ENCODE measurements around the gene DRG1. TPM values are rescaled to one million over a fixed set of nuclear protein-coding genes. Genes with fewer than 3 reads are reported as not detected.
A peak's percentile ranks its signal among the peaks of the same experiment; 100 is the strongest.

DRG1 gene
- polyA plus RNA-seq, 3 donors: 24.7 to 81.3 (median 68.2) TPM

DNA sequence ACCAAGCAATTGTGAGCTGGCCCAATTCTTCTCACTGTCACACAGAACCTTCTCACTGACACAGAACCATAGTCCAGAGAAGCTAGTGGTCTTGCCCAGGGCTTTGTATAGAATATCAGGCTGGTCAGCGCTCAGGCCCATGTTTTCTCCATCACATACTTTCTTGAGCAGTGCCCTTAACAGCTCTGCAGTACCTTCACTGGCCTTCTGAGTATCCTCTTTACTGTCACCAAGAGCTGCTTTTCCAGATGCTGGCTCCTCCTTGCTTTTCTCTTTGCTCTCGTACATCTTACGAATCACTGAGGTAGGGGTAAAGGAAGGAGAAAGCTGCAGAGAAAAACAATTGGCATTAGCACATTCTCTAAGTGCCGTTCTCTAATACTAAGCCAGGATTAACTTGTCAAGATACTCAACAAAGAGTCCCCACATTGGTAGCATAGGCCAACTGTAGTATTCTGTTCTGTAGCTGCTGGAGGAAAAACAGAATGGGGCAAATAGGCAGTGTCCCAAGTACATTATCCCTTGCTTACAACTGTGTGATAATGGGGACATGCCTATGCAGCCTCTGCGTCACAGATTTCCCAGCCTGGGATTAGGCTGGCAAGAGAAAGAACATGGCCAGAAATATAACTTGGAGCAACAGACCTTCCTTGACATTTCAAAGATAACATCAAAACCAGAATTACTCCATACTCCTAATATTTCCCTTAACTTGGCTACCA, 43.5 kb downstream of the DRG1 start:
- WGBS (ENCODE audit: insufficient coverage): 100% methylated on average over 2 of the region's 5 CpGs
- H4K20me1 ChIP-seq (ENCODE audit: insufficient read depth, low read length): no peaks in the 10 kb centered on the region
- H3K27me3 Mint-ChIP-seq (ENCODE audit: low read depth in 3 of 3): peaks cover 0 to 1% (median 0%) of the 10 kb centered on the region in 3 donors
- peaks cover 81 to 95% of the 10 kb centered on the region in 2 donors for H3K36me3 Mint-ChIP-seq
- intact Hi-C loops (cut with micrococcal nuclease): no loop called here
- TF ChIP-seq, protein P1, sequence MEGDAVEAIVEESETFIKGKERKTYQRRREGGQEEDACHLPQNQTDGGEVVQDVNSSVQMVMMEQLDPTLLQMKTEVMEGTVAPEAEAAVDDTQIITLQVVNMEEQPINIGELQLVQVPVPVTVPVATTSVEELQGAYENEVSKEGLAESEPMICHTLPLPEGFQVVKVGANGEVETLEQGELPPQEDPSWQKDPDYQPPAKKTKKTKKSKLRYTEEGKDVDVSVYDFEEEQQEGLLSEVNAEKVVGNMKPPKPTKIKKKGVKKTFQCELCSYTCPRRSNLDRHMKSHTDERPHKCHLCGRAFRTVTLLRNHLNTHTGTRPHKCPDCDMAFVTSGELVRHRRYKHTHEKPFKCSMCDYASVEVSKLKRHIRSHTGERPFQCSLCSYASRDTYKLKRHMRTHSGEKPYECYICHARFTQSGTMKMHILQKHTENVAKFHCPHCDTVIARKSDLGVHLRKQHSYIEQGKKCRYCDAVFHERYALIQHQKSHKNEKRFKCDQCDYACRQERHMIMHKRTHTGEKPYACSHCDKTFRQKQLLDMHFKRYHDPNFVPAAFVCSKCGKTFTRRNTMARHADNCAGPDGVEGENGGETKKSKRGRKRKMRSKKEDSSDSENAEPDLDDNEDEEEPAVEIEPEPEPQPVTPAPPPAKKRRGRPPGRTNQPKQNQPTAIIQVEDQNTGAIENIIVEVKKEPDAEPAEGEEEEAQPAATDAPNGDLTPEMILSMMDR (IDR thresholded peaks at IDR 0.05): no peak
- no peaks in the 10 kb centered on the region for H3K4me1 Mint-ChIP-seq
- peak overlapping the region in 1 of 7 donors; percentile 16 for H3K27ac Mint-ChIP-seq
- H3K9me3 Mint-ChIP-seq: no peaks in the 10 kb centered on the region
- H2AFZ ChIP-seq (ENCODE audit: insufficient read depth, low read depth, low read length, poor library complexity, severe bottlenecking): no peak overlapping the region
- H3K79me2 ChIP-seq (ENCODE audit: insufficient read depth, low read length): no peaks in the 10 kb centered on the region
- H3K4me1 ChIP-seq (ENCODE audit: control insufficient read depth in 1 of 2, insufficient read depth in 2 of 2, low read length in 2 of 2): no peaks in the 10 kb centered on the region
- H3K4me3 Mint-ChIP-seq: no peak overlapping the region
- DNase-seq: no peak
- H3K4me3 ChIP-seq (replicated peaks in 1 of 3; ENCODE audit: low read depth in 2 of 3, low read length in 3 of 3): no peak overlapping the region
- peaks cover 86 to 100% of the 10 kb centered on the region in 2 donors for H3K36me3 ChIP-seq (replicated peaks in 1 of 2; ENCODE audit: control insufficient read depth in 1 of 2, insufficient read depth in 2 of 2, low read length in 2 of 2)
- H3K9ac ChIP-seq (ENCODE audit: insufficient read depth, low read length, poor library complexity, severe bottlenecking): no peak overlapping the region
- H3K27me3 ChIP-seq (ENCODE audit: control insufficient read depth in 2 of 2, insufficient read depth in 2 of 2, low read length in 2 of 2): no peaks in the 10 kb centered on the region
- no peaks in the 10 kb centered on the region for H3K9me3 ChIP-seq (replicated peaks in 1 of 2; ENCODE audit: control insufficient read depth in 1 of 2, insufficient read depth in 1 of 2, low read length in 2 of 2)
- no peak overlapping the region for H3K27ac ChIP-seq (ENCODE audit: low read depth in 1 of 2, low read length in 2 of 2)
- H3K4me2 ChIP-seq (replicated peaks; ENCODE audit: extremely low read depth, low read length, poor library complexity, severe bottlenecking): no peak overlapping the region

DNA sequence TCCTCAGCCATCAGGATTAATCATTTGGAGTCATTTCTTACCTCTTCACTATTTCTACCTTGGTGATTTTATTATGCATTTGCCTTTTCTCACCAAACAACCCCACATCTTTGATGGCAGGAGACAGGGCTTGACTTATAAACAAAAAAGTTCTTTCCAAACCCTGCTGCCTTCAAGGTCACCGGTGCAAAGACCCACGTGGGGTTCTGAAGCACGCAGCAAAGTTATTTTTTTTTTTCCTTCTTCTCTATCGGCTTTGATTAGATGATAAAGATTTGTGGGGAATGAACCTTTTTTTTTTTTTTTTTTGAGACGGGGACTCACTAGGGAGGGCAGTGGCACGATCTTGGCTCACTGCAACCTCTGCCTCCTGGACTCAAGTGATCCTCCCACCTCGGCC, 44.1 kb downstream of the DRG1 start:
- Histone ChIP-seq H4K20me1 (ENCODE audit: insufficient read depth, low read length) (no peaks in the 10 kb centered on the region), H3K4me1 (ENCODE audit: control insufficient read depth in 1 of 2, insufficient read depth in 2 of 2, low read length in 2 of 2) (no peaks in the 10 kb centered on the region), H3K79me2 (ENCODE audit: insufficient read depth, low read length) (no peaks in the 10 kb centered on the region), H3K4me3 (replicated peaks in 1 of 3; ENCODE audit: low read depth in 2 of 3, low read length in 3 of 3) (no peak overlapping the region), H3K9ac (ENCODE audit: insufficient read depth, low read length, poor library complexity, severe bottlenecking) (no peak overlapping the region), H2AFZ (ENCODE audit: insufficient read depth, low read depth, low read length, poor library complexity, severe bottlenecking) (no peak overlapping the region), H3K4me2 (replicated peaks; ENCODE audit: extremely low read depth, low read length, poor library complexity, severe bottlenecking) (no peak overlapping the region), H3K27me3 (ENCODE audit: control insufficient read depth in 2 of 2, insufficient read depth in 2 of 2, low read length in 2 of 2) (no peaks in the 10 kb centered on the region), H3K36me3 (replicated peaks in 1 of 2; ENCODE audit: control insufficient read depth in 1 of 2, insufficient read depth in 2 of 2, low read length in 2 of 2) (peaks cover 86 to 100% of the 10 kb centered on the region in 2 donors), H3K9me3 (replicated peaks in 1 of 2; ENCODE audit: control insufficient read depth in 1 of 2, insufficient read depth in 1 of 2, low read length in 2 of 2) (no peaks in the 10 kb centered on the region), H3K27ac (ENCODE audit: low read depth in 1 of 2, low read length in 2 of 2) (no peak overlapping the region)
- intact Hi-C loops (cut with micrococcal nuclease): no loop called here
- Mint-ChIP-seq H3K27ac (peak overlapping the region in 1 of 7 donors; percentile 27), H3K4me1 (no peaks in the 10 kb centered on the region), H3K27me3 (ENCODE audit: low read depth in 3 of 3) (peaks cover 0 to 1% (median 0%) of the 10 kb centered on the region in 3 donors), H3K9me3 (no peaks in the 10 kb centered on the region), H3K36me3 (peaks cover 84 to 95% of the 10 kb centered on the region in 2 donors), H3K4me3 (no peak overlapping the region)
- WGBS (ENCODE audit: insufficient coverage): 100% methylated on average over 1 of the region's 7 CpGs
- TF ChIP-seq, protein P1 (IDR thresholded peaks at IDR 0.05): no peak
- DNase-seq: no peak

Measured in CD14-positive monocyte (primary cell).